Retinal pigment epithelial cell (primary cell): Measurements from ENCODE around the gene CHN1.

Experiments used
- DNase-seq: peaks from one replicate; pipeline ENCODE4 v3.0.0-alpha.2; 2010; ENCODE audit warnings: low read depth
- H3K4me3 ChIP-seq: 2 replicates; pipeline ENCODE4 v1.5.1; 2011; ENCODE audit warnings: mild to moderate bottlenecking, low read length, control low read depth, moderate library complexity
- CTCF ChIP-seq: conservative IDR thresholded peaks from 2 replicates; pipeline ENCODE4 v1.5.1; 2011; ENCODE audit warnings: low read depth, low read length, control low read depth, inconsistent platforms

CHN1 gene

DNA sequence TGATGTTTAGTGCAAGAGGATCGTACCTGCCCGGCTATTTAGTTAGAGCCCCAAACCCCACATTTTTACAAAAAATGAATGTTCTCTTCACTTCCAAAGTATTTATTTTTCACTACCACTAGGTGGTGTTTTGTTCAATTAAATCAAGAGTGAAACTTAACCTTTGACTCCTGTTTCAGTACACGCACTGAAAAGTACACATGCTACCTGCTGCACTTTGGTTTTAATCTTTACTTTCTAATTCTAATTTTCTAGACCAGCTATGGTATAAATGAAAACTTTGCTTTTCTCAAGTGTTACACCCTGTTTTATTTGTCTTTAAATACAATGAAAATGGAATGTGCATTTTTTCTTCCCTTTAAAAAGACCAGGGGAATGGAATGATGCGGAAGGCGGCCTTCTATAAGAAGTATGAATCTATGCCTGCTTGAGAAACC, 31.4 kb upstream of the CHN1 start:
- TF ChIP-seq CTCF, result peak; percentile 50
- DNase-seq, result no peak
- no peak overlapping the region for H3K4me3 ChIP-seq

- no peak for TF ChIP-seq CTCF
- no peak overlapping the region for H3K4me3 ChIP-seq
- DNase-seq, result no peak
Observed at GRCh38 chr2:175035806-175036205, 30.6 kb upstream of the CHN1 start.

GRCh38 chr2:175034716-175035115, 29.5 kb upstream of the CHN1 start:
- H3K4me3 ChIP-seq, result no peak overlapping the region
- TF ChIP-seq CTCF, result no peak
- DNase-seq, result no peak

DNA sequence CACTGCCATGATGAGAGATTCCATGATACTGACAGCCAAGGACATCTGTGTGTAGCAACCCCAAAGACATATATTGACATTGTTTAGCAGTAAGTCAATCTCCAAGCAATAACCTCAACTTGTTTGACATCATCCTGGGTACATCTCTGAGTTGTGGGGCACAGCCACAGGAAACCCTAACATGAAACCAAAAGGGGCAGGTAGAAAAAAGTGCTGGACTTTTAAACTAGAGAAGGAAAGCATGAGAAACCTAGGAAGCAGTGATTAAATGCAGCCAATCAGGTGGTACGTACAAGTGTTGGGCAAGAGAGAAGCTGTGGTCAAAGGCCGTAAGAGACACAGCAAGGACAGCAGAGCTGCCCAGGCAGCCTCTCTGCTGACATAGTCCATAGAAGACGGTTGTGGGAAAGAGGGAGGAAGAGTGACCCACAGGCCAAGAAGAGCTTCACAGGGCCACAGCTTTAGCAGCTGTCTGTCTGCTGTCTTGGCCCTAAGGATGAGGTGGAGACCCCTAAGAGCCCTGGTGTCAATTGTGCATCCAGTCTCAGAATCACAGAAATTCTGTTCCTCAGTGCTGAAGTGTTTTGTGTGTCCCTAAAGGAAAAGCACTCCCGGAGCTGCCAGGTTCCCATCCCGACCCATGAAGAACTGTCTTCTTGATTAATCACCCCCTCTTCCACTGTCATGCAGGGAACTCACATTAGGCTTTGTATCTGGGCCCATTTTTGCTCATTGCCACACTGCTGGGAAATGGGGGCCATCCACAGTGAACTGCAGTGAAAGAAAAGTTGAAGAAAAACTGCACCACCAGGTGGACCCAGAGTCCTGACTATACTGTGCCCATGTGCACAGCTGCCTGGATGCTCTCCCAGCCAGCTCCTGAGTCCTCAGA, 25.4 kb upstream of the CHN1 start:
- DNase-seq, result no peak
- TF ChIP-seq CTCF, result peak; percentile 45
- H3K4me3 ChIP-seq, result no peak overlapping the region

DNA sequence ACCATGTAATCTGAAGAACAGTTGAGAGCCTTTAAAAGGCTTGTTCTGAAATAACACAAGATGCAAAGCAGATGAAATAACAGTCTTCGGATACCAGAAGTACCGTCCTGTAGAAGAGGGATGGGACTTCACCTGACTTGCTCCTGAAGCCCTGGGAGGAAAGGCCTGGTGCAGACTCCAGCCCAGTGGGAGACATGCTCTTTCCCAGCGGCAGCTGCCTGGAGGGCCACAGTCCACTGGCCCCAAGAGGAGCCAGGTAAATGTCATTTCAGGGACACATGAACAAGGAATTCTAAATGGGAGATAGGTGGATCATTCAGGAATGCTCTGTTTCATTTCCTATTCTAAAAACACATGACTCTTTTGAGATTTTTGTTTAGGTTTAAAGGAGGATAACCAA, 22.6 kb upstream of the CHN1 start:
- no peak for DNase-seq
- no peak for TF ChIP-seq CTCF
- no peak overlapping the region for H3K4me3 ChIP-seq

DNA sequence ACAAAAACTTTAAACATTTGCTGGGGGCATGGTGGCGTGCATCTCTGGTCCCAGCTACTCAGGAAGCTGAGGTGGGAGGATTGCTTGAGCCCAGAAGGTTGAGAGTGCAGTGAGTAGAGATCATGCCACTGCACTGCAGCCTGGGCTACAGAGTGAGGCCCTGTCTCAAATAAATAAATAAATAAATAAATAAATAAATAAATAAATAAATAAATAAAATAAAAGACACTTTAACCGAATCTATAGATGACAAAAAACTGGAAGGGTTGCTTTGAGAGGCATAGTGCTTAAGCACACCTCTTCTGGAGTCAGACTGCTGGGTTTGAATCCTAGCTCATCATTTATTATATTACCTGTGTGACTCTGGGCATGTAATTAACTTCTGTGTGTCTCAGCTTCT, 21.2 kb upstream of the CHN1 start:
- no peak for DNase-seq
- no peak overlapping the region for H3K4me3 ChIP-seq
- no peak for TF ChIP-seq CTCF

DNA sequence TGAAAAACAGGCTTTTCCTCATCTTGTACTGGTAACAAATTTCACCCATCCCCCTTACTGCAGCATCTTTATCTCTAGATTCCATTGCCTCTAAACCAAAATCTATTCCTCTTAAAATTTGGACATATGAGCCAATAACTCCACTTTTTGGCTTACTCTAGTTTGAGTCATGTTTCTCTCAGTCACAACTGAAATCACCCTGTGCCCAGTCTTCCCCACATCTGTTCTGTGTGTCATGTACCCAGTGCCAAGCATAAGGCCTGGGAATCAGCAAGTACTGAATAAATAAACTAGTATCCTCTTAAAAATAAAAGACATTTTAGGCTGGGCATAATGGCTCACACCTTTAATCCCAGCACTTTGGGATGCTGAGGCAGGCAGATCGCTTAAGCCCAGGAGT, 20.8 kb upstream of the CHN1 start:
- no peak for DNase-seq
- no peak for TF ChIP-seq CTCF
- no peak overlapping the region for H3K4me3 ChIP-seq
